K562 (cell line): Measurements from ENCODE around the gene CREB3L1. TPM values are rescaled to one million over a fixed set of nuclear protein-coding genes. Genes with fewer than 3 reads are reported as not detected.

Experiments
- ATAC-seq: fragments of 200-7000 bp; cut with Tn5 transposase; 3 replicates; pipeline ENCODE4 v1.9.1; 2020; ENCODE audit warnings: moderate library complexity
- BruUV-seq: library from RNA; stranded (reverse); fragments of 400-500 nt; replicated peaks from 2 replicates; lab custom pipeline; 2021; lab: Mats Ljungman, UMichigan
- CTCF ChIA-PET: fragments of 300-600 bp; formaldehyde crosslinking; extraction: SDS; loops from one replicate; lab custom pipeline; 2021; ENCODE audit warnings: low intra/inter-chr PET ratio; lab: Yijun Ruan, JAX
- POLR2A ChIA-PET: fragments of 300-600, 350-650 bp; sonication (Branson Sonifier 250); formaldehyde crosslinking; extraction: SDS; loops from one replicate; lab custom pipeline; 2021; ENCODE audit warnings: antibody characterized with exemption, inconsistent platforms; lab: Yijun Ruan, JAX
- DNase-seq, 4 experiments: peaks; one replicate each; pipeline versions ENCODE4 v3.0.0 to v3.0.0-alpha.2; 2011 to 2018; ENCODE audit warnings: low spot score in 3 of 4, mixed read lengths in 3 of 4; ENCODE audit errors: extremely low read depth in 1 of 4
- FAIRE-seq: peaks from 2 replicates; lab custom pipeline; 2011; peaks lifted over from hg19 to GRCh38; lab: Jason Lieb, UNC
- H2AFZ ChIP-seq: 2 replicates; pipeline ENCODE4 v1.6.0; 2011; ENCODE audit warnings: low read depth, low read length, control low read depth, inconsistent platforms
- H3K27ac ChIP-seq: fragments of 200-600 bp; 3 replicates; pipeline ENCODE4 v1.8.0; 2011; ENCODE audit warnings: low read depth, mild to moderate bottlenecking, control low read depth, inconsistent platforms, low read length, moderate library complexity, mixed read lengths; ENCODE audit errors: extremely low read depth
- H3K27me3 ChIP-seq, 2 experiments: fragments of 300-600 bp in 1 of 2; 2 replicates in 1 of 2; 3 replicates in 1 of 2; pipeline versions ENCODE4 v1.6.0 to v1.8.0; 2011; ENCODE audit warnings: inconsistent platforms in 2 of 2, low read length in 2 of 2, mild to moderate bottlenecking in 1 of 2, mixed read lengths in 1 of 2, moderate library complexity in 1 of 2; ENCODE audit not compliant: control insufficient read depth in 2 of 2, insufficient read depth in 2 of 2
- H3K36me3 ChIP-seq: fragments of 300-600 bp; 3 replicates; pipeline ENCODE4 v1.8.0; 2011; ENCODE audit warnings: mild to moderate bottlenecking, low read length, inconsistent platforms; ENCODE audit not compliant: control insufficient read depth, insufficient read depth
- H3K4me1 ChIP-seq, 2 experiments: fragments of 200-600 bp in 1 of 2; replicated peaks in 1 of 2; 2 replicates in 1 of 2; 3 replicates in 1 of 2; pipeline versions ENCODE4 v1.5.1 to v1.8.0; 2011; ENCODE audit warnings: inconsistent platforms in 2 of 2, low read length in 2 of 2, mild to moderate bottlenecking in 1 of 2, mixed read lengths in 1 of 2, moderate library complexity in 1 of 2; ENCODE audit not compliant: control insufficient read depth in 2 of 2, insufficient read depth in 2 of 2
- H3K4me2 ChIP-seq: 2 replicates; pipeline ENCODE4 v1.6.1; 2011; ENCODE audit warnings: low read length, control low read depth, inconsistent platforms, mixed read lengths; ENCODE audit not compliant: insufficient read depth
- H3K4me3 ChIP-seq: fragments of 200-600 bp; sonication (generic), shearing (Covaris generic); 2 replicates; pipeline ENCODE4 v1.5.1; 2016; ENCODE audit warnings: control low read depth, inconsistent platforms
- H3K79me2 ChIP-seq: fragments of 200-600 bp; 3 replicates; pipeline ENCODE4 v1.8.0; 2011; ENCODE audit warnings: low read length, inconsistent platforms; ENCODE audit not compliant: control insufficient read depth, insufficient read depth
- H3K9ac ChIP-seq, 2 experiments: 2 replicates each; pipeline versions ENCODE4 v1.6.0 to v1.6.1; 2011; ENCODE audit warnings: low read depth in 2 of 2, low read length in 2 of 2, control low read depth in 1 of 2, inconsistent platforms in 1 of 2, mild to moderate bottlenecking in 1 of 2, mixed read lengths in 1 of 2; ENCODE audit not compliant: insufficient read depth in 1 of 2
- H3K9me1 ChIP-seq: one replicate; pipeline ENCODE4 v1.6.0; 2011; ENCODE audit warnings: inconsistent platforms, mild to moderate bottlenecking, low read length, moderate library complexity; ENCODE audit not compliant: control insufficient read depth, insufficient read depth
- H3K9me3 ChIP-seq: replicated peaks from 2 replicates; pipeline ENCODE4 v1.5.1; 2011; ENCODE audit warnings: low read depth, low read length, inconsistent platforms; ENCODE audit not compliant: control insufficient read depth, insufficient read depth
- H4K20me1 ChIP-seq: replicated peaks from 2 replicates; pipeline ENCODE4 v1.6.1; 2011; ENCODE audit warnings: low read length, inconsistent platforms, mixed read lengths; ENCODE audit not compliant: control insufficient read depth, insufficient read depth
- BCOR ChIP-seq: fragments of 450-650 bp; IDR thresholded peaks from 2 replicates; pipeline ENCODE4 v1.6.1; 2016
- BHLHE40 ChIP-seq: IDR thresholded peaks from 2 replicates; pipeline ENCODE4 v1.6.1; 2011; ENCODE audit warnings: low read length, improper control_type of control experiment
- DPF2 ChIP-seq: fragments of 450-650 bp; IDR thresholded peaks from 2 replicates; pipeline ENCODE4 v1.6.1; 2016
- EP300 ChIP-seq: IDR thresholded peaks from 2 replicates; pipeline ENCODE4 v1.6.1; 2012; ENCODE audit warnings: low read length, improper control_type of control experiment
- ETS1 ChIP-seq: conservative IDR thresholded peaks from 2 replicates; pipeline ENCODE4 v1.6.1; 2011; ENCODE audit warnings: low read depth, mild to moderate bottlenecking, low read length; ENCODE audit not compliant: control insufficient read depth
- JUN ChIP-seq, 2 experiments: sonication (generic) in 1 of 2; formaldehyde crosslinking in 1 of 2; IDR thresholded peaks; 2 replicates each; pipeline versions ENCODE4 v1.6.1 to v1.8.0; 2012 to 2022; ENCODE audit warnings: borderline replicate concordance in 2 of 2, mild to moderate bottlenecking in 2 of 2, improper control_type of control experiment in 1 of 2, low read depth in 1 of 2, low read length in 1 of 2, missing genetic modification reagents in 1 of 2
- POLR2G ChIP-seq: fragments of 200-400 bp; formaldehyde crosslinking; IDR thresholded peaks from 2 replicates; pipeline ENCODE4 v1.6.1; 2017; ENCODE audit warnings: low read depth, mild to moderate bottlenecking, antibody characterized with exemption, low read length, moderate library complexity
- SIN3B ChIP-seq: fragments of 450-650 bp; IDR thresholded peaks from 2 replicates; pipeline ENCODE4 v1.6.1; 2017; ENCODE audit warnings: low read depth, mild to moderate bottlenecking, moderate library complexity
- ZBTB11 ChIP-seq, 3 experiments: fragments of 200-800 bp in 1 of 3; fragments of 250-450 bp in 1 of 3; fragments of 450-650 bp in 1 of 3; sonication (Bioruptor Pico) in 1 of 3; sonication (Bioruptor generic) in 1 of 3; formaldehyde crosslinking in 1 of 3; IDR thresholded peaks; 2 replicates each; pipeline versions ENCODE4 v1.6.1 to v1.8.0; 2016 to 2022; ENCODE audit warnings: mild to moderate bottlenecking in 2 of 3, missing genetic modification characterization in 2 of 3, missing compliant biosample characterization in 1 of 3, moderate library complexity in 1 of 3
- ZBTB7A ChIP-seq: IDR thresholded peaks from 2 replicates; pipeline ENCODE4 v1.6.1; 2011; ENCODE audit warnings: low read depth, mild to moderate bottlenecking, low read length, moderate library complexity, borderline replicate concordance; ENCODE audit not compliant: control insufficient read depth
- ZC3H4 ChIP-seq: sonication (generic); formaldehyde crosslinking; IDR thresholded peaks from 2 replicates; pipeline ENCODE4 v1.9.0; 2021; ENCODE audit warnings: missing genetic modification reagents, borderline replicate concordance
- ZNF639 ChIP-seq, 2 experiments: fragments of 200-800 bp in 1 of 2; sonication (Bioruptor generic) in 1 of 2; sonication (generic) in 1 of 2; formaldehyde crosslinking in 1 of 2; IDR thresholded peaks in 1 of 2; conservative IDR thresholded peaks in 1 of 2; 2 replicates each; pipeline versions ENCODE4 v1.5.0 to v1.6.1; 2016 to 2020; ENCODE audit warnings: missing compliant biosample characterization in 1 of 2, missing genetic modification characterization in 1 of 2, missing genetic modification reagents in 1 of 2
- WGBS: fragments of 100-300 bp; shearing (Covaris generic); methylation state at CpG from one replicate; pipeline ENCODE4 v1.1.6; 2016; ENCODE audit warnings: low coverage, mixed read lengths; ENCODE audit not compliant: insufficient coverage; ENCODE audit errors: missing lambda C conversion rate; 5-methylcytosine and 5-hydroxymethylcytosine counted together
- in situ Hi-C: fragments of 300-500 bp; cut with MboI; formaldehyde crosslinking; loops from 4 replicates; pipeline ENCODE4 v1.15.0; 2018; ENCODE audit warnings: inconsistent platforms, mixed read lengths
- intact Hi-C: fragments of 100-400 bp; cut with micrococcal nuclease; formaldehyde crosslinking; loops from 2 replicates; pipeline ENCODE4 v1.14.2; 2022
- polyA plus RNA-seq, 8 experiments: library from polyadenylated mRNA; depleted of rRNA in 4 of 8; stranded (reverse) in 5 of 8; unstranded in 3 of 8; fragments of >200 nt; fragmentation: Nextera tagmentation in 2 of 8; fragmentation: Illumina TruSeq in 1 of 8; extraction: Ambion mirVana in 2 of 8; extraction: Trizol in 1 of 8; gene quantifications; 2 replicates each; pipeline versions ENCODE4 v1.2.1 to v1.2.3, GENCODE V29; 2011 to 2014; ENCODE audit warnings: inconsistent platforms in 1 of 8, missing spikeins in 1 of 8
- total RNA-seq, 7 experiments: library from RNA; depleted of rRNA in 6 of 7; stranded (reverse); fragments of >200 nt in 6 of 7; fragmentation: Illumina TruSeq in 2 of 7; extraction: Trizol in 2 of 7; gene quantifications; 2 replicates each; pipeline versions ENCODE4 v1.2.1 to v1.2.3, GENCODE V29; 2011 to 2021; ENCODE audit warnings: low replicate concordance in 1 of 7

Gene CREB3L1
- total and polyA plus RNA-seq, 9 of the 15 experiments (the other 6 are each of a cell fraction or from before 2014, with no cell fraction given) = 1.2 to 27.6 (median 3.7) TPM

GRCh38 chr11:46346886-46347636 lies 69.6 kb downstream of the CREB3L1 start, which contains the start of gene DGKZ:
Gene DGKZ, plus strand, starts transcription at chr11:46347463. Its CDS starts 197 bp downstream, at chr11:46347660.
- Histone ChIP-seq H3K9me1 (no peaks in the 10 kb centered on the region), H3K79me2 (peaks cover 37% of the 10 kb centered on the region), H3K27ac (peak within 1 kb of the TSS; percentile 65), H3K4me3 (peak within 1 kb of the TSS; percentile 77), H3K9me3 (no peaks in the 10 kb centered on the region), H4K20me1 (peaks cover 13% of the 10 kb centered on the region), H3K27me3 (0 out of 5 replicates have a peak, but pooled peaks cover 0 to 1% of the 10 kb centered on the region in 2 experiments), H3K4me2 (peak within 1 kb of the TSS; percentile 86), H3K4me1 (peaks cover 24 to 49% of the 10 kb centered on the region in 2 experiments), H2AFZ (peak within 1 kb of the TSS; percentile 66), H3K9ac (peak within 1 kb of the TSS; percentile 79 to 95), H3K36me3 (peaks cover 31% of the 10 kb centered on the region; the same call in 2 of the 3 replicates)
- in situ Hi-C loops = no loop called here
- POLR2A ChIA-PET = interaction anchor here (0.8 to 1.6 kb wide), 2 partner anchors 10 to 109 kb away, joined by 3 to 4 read pairs; no protein-coding TSS in a partner anchor
- 8% methylated on average over 36 of the region's 80 CpGs for WGBS
- intact Hi-C loops = no loop called here
- CTCF ChIA-PET = no interaction called here
- DNase-seq (peak; percentile 88 to 98 (median 96)), FAIRE-seq (peak; percentile 26), ATAC-seq (peak; percentile 82)
- BruUV-seq = no TSS peak
- peak in 1 of 3 experiments; percentile 65; a peak in 1 of 6 replicates for TF ChIP-seq ZBTB11 (CRISPR knock-in tag; IDR thresholded peaks at IDR 0.05)
- peak in 1 of 2 experiments; percentile 97; a peak in 2 of 4 replicates for TF ChIP-seq ZNF639 (CRISPR knock-in tag; conservative IDR thresholded peaks at IDR 0.05 in 1 of 2, IDR thresholded peaks at IDR 0.05 in 1 of 2)
- 0 out of 2 replicates have a peak, but pooled peaks have one; percentile 16 for TF ChIP-seq JUN (IDR thresholded peaks at IDR 0.05; ENCODE audit: borderline replicate concordance, low read depth, low read length)
- no peak for TF ChIP-seq JUN (CRISPR knock-in tag; IDR thresholded peaks at IDR 0.05; ENCODE audit: borderline replicate concordance)
- peak; percentile 80 for TF ChIP-seq POLR2G
- no peak for TF ChIP-seq ZC3H4
- 0 out of 2 replicates have a peak, but pooled peaks have one; percentile 35 for TF ChIP-seq DPF2
- peak; percentile 44; the same call in 1 of the 2 replicates for TF ChIP-seq ETS1
- TF ChIP-seq ZBTB7A = peak; percentile 81; the same call in 1 of the 2 replicates
- TF ChIP-seq SIN3B = peak; percentile 19; the same call in 1 of the 2 replicates
- peak; percentile 58 for TF ChIP-seq BHLHE40
- TF ChIP-seq EP300 = 0 out of 2 replicates have a peak, but pooled peaks have one; percentile 15
- TF ChIP-seq BCOR = 0 out of 2 replicates have a peak, but pooled peaks have one; percentile 20
